ENCODE measurements around the gene PGAM1.
"Not testable (repeated sequence)": the region's sequence is repeated elsewhere in the genome, so short reads cannot be mapped to it uniquely, and the experiment has no call there.

Gene PGAM1

GRCh38 chr10:97466755-97467154 lies 40.8 kb downstream of the PGAM1 start:
- ChIA-PET POLR2A (no interaction called here), CTCF (interaction anchor here (0.7 to 1.4 kb wide), 6 partner anchors 17 to 87 kb away, joined by 3 to 4 read pairs (median 3); no protein-coding TSS in a partner anchor)
- no peak for DNase-seq (ENCODE audit: extremely low spot score)
- no peak for TF ChIP-seq CTBP1 (IDR thresholded peaks at IDR 0.05; ENCODE audit: borderline replicate concordance)
- no peak for TF ChIP-seq SUZ12 (IDR thresholded peaks at IDR 0.05)
- no peak for TF ChIP-seq NFRKB (IDR thresholded peaks at IDR 0.05)
- no peak for TF ChIP-seq ELF4 (IDR thresholded peaks at IDR 0.05)
- no peak for TF ChIP-seq TARDBP (IDR thresholded peaks at IDR 0.05)
- TF ChIP-seq L3MBTL2 (conservative IDR thresholded peaks at IDR 0.05): no peak
- TF ChIP-seq PKNOX1 (IDR thresholded peaks at IDR 0.05): no peak
- TF ChIP-seq ARNT (IDR thresholded peaks at IDR 0.05): no peak
- no peak for TF ChIP-seq SP1 (IDR thresholded peaks at IDR 0.05)
- TF ChIP-seq FOXA1 (IDR thresholded peaks at IDR 0.05): no peak
- no peak for TF ChIP-seq BHLHE40 (IDR thresholded peaks at IDR 0.05; ENCODE audit: borderline replicate concordance)
- TF ChIP-seq FOXM1 (IDR thresholded peaks at IDR 0.05; ENCODE audit: borderline replicate concordance): no peak
- TF ChIP-seq LEF1 (IDR thresholded peaks at IDR 0.05; ENCODE audit: borderline replicate concordance): no peak
- TF ChIP-seq ZNF384 (IDR thresholded peaks at IDR 0.05): no peak
- no peak for TF ChIP-seq HDGF (IDR thresholded peaks at IDR 0.05; ENCODE audit: borderline replicate concordance)

DNA sequence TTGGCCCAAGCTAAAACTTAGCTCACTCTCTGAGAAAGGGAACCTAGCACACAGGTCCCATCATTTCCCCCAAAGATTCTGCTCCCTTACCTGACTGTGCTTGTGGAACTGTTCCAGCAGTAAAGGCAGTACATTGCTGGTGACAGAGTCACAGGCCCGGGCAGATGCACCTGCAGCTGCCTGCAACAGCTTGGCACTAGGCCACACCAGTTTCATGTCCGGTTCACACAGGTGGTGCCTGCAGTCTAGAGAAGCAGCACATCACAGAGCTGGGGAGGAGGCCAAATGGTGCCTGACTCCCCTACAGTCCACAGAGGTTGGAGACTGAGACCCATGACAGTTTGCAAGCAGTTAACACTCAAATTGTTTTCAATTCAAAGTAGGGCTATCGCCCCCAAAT lies 42.2 kb downstream of the PGAM1 start:
- CTCF ChIA-PET: no interaction called here
- TF ChIP-seq ARNT (IDR thresholded peaks at IDR 0.05) (no peak), FOXM1 (IDR thresholded peaks at IDR 0.05; ENCODE audit: borderline replicate concordance) (no peak), NFRKB (IDR thresholded peaks at IDR 0.05) (no peak), FOXK2 (IDR thresholded peaks at IDR 0.05) (no peak), ZNF384 (IDR thresholded peaks at IDR 0.05) (no peak), HDGF (IDR thresholded peaks at IDR 0.05; ENCODE audit: borderline replicate concordance) (no peak), LEF1 (IDR thresholded peaks at IDR 0.05; ENCODE audit: borderline replicate concordance) (no peak), PKNOX1 (IDR thresholded peaks at IDR 0.05) (no peak), SP1 (IDR thresholded peaks at IDR 0.05) (no peak), BHLHE40 (IDR thresholded peaks at IDR 0.05; ENCODE audit: borderline replicate concordance) (no peak), TARDBP (IDR thresholded peaks at IDR 0.05) (no peak), SUZ12 (IDR thresholded peaks at IDR 0.05) (no peak), FOXA1 (IDR thresholded peaks at IDR 0.05) (no peak), CTBP1 (IDR thresholded peaks at IDR 0.05; ENCODE audit: borderline replicate concordance) (no peak), L3MBTL2 (conservative IDR thresholded peaks at IDR 0.05) (no peak), ELF4 (IDR thresholded peaks at IDR 0.05) (no peak)
- no peak for DNase-seq (ENCODE audit: extremely low spot score)
- POLR2A ChIA-PET: no interaction called here

DNA sequence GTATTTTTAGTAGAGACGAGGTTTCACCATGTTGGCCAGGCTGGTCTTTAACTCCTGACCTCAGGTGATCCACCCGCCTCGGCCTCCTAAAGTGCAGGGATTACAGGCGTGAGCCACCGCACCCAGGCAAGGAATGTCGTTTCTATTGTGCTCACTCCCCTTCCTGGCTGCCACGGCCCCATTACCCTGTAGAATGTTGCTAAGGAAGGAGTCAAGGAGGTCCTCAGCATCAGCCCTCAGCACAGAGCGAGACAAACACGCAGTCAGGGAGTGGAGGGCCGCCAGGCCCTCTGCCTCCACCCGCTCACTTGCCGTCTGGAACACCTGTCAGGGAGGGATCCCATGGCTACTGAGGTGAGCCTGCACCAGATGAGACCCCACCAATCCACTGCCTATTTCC lies 42.8 kb downstream of the PGAM1 start:
- DNase-seq (ENCODE audit: extremely low spot score); CTCF ChIA-PET; POLR2A ChIA-PET: not testable (repeated sequence)

- ChIA-PET CTCF (interaction anchor here (0.6 to 1.0 kb wide), 2 partner anchors 50 to 79 kb away, joined by 3 to 7 read pairs; no protein-coding TSS in a partner anchor), POLR2A (no interaction called here)
- no peak for TF ChIP-seq NFRKB (IDR thresholded peaks at IDR 0.05)
- no peak for TF ChIP-seq LEF1 (IDR thresholded peaks at IDR 0.05; ENCODE audit: borderline replicate concordance)
- TF ChIP-seq L3MBTL2 (conservative IDR thresholded peaks at IDR 0.05): no peak
- TF ChIP-seq HDGF (IDR thresholded peaks at IDR 0.05; ENCODE audit: borderline replicate concordance): no peak
- no peak for TF ChIP-seq ARNT (IDR thresholded peaks at IDR 0.05)
- no peak for TF ChIP-seq TARDBP (IDR thresholded peaks at IDR 0.05)
- no peak for TF ChIP-seq FOXA1 (IDR thresholded peaks at IDR 0.05)
- no peak for TF ChIP-seq CTBP1 (IDR thresholded peaks at IDR 0.05; ENCODE audit: borderline replicate concordance)
- no peak for TF ChIP-seq ZNF384 (IDR thresholded peaks at IDR 0.05)
- no peak for TF ChIP-seq SP1 (IDR thresholded peaks at IDR 0.05)
- TF ChIP-seq BHLHE40 (IDR thresholded peaks at IDR 0.05; ENCODE audit: borderline replicate concordance): no peak
- TF ChIP-seq FOXM1 (IDR thresholded peaks at IDR 0.05; ENCODE audit: borderline replicate concordance): no peak
- TF ChIP-seq ELF4 (IDR thresholded peaks at IDR 0.05): no peak
- TF ChIP-seq PKNOX1 (IDR thresholded peaks at IDR 0.05): no peak
- no peak for TF ChIP-seq FOXK2 (IDR thresholded peaks at IDR 0.05)
- no peak for TF ChIP-seq SUZ12 (IDR thresholded peaks at IDR 0.05)
- no peak for DNase-seq (ENCODE audit: extremely low spot score)
Observed at GRCh38 chr10:97474918-97475317, 48.9 kb downstream of the PGAM1 start.

- no peak for DNase-seq (ENCODE audit: extremely low spot score)
- POLR2A ChIA-PET: no interaction called here
- TF ChIP-seq PKNOX1 (IDR thresholded peaks at IDR 0.05): no peak
- TF ChIP-seq FOXM1 (IDR thresholded peaks at IDR 0.05; ENCODE audit: borderline replicate concordance): no peak
- TF ChIP-seq SP1 (IDR thresholded peaks at IDR 0.05): no peak
- TF ChIP-seq BHLHE40 (IDR thresholded peaks at IDR 0.05; ENCODE audit: borderline replicate concordance): no peak
- TF ChIP-seq LEF1 (IDR thresholded peaks at IDR 0.05; ENCODE audit: borderline replicate concordance): no peak
- no peak for TF ChIP-seq TARDBP (IDR thresholded peaks at IDR 0.05)
- TF ChIP-seq ARNT (IDR thresholded peaks at IDR 0.05): no peak
- TF ChIP-seq FOXK2 (IDR thresholded peaks at IDR 0.05): no peak
- no peak for TF ChIP-seq SUZ12 (IDR thresholded peaks at IDR 0.05)
- no peak for TF ChIP-seq CTBP1 (IDR thresholded peaks at IDR 0.05; ENCODE audit: borderline replicate concordance)
- no peak for TF ChIP-seq L3MBTL2 (conservative IDR thresholded peaks at IDR 0.05)
- TF ChIP-seq ZNF384 (IDR thresholded peaks at IDR 0.05): no peak
- TF ChIP-seq NFRKB (IDR thresholded peaks at IDR 0.05): no peak
- TF ChIP-seq HDGF (IDR thresholded peaks at IDR 0.05; ENCODE audit: borderline replicate concordance): no peak
- TF ChIP-seq FOXA1 (IDR thresholded peaks at IDR 0.05): no peak
- TF ChIP-seq ELF4 (IDR thresholded peaks at IDR 0.05): no peak
- CTCF ChIA-PET: no interaction called here
Observed at GRCh38 chr10:97475936-97476594, 50.1 kb downstream of the PGAM1 start.

GRCh38 chr10:97479410-97479809 lies 53.4 kb downstream of the PGAM1 start:
- CTCF ChIA-PET; POLR2A ChIA-PET; DNase-seq (ENCODE audit: extremely low spot score): not testable (repeated sequence)
